ENCODE measurements around the gene BCAS1.
"Not testable (repeated sequence)": the region's sequence is repeated elsewhere in the genome, so short reads cannot be mapped to it uniquely, and the experiment has no call there.

BCAS1 gene

DNA sequence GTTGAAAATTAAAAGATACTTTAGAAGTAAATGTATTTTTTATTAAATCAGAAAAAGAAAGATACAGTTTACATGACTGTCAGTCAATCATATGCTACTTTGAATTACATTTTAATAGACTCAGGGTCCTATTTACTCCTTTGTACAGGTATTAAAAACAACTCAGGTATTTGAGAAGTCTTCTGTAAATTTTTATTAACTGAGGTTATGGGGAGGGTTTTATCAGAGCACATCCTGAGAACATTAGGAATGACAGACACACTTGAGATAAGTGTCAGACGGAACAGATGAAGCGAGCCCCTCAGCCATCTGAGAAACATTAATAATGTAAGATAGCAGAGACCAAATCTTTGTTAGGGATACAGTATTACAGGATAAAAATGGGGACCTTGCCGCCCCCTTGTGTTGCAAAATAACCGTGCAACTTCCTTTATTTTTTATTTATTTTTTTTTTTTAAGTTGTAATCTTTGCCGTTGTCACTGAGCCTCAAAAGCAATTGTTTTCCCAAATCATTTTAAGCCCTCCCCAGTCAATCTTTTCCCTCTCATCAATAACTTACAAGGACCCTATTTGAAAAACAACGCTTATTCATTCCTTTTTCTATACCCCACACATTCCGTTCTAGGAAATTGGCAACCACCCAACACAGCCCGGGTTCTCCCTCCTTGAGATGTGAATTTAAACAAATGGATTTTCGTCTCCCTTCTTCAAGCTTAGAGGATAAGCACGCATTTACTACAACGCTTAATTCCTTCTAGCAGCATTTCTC is 126.7 kb downstream of the BCAS1 start:
- DNase-seq (ENCODE audit: low read depth in 2 of 2) = no peak

DNA sequence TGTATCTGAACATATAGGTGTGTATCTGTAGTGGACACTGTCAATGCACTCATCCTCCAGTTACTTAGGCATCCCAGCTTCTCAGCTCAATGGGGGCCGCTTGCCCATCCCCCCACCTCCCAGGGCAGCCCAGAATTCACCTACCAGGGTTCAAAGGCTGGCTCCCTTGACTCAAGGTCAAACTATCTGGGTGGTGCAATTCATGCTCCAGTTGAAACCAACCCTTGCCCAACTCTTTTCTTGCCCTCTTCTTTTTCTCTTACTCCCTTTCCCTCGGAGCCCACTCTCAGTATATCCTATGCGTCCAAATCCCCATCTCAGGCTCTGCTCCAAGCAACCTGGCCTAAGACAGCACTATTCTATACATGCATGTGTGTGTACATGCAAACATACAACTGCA is 127.4 kb downstream of the BCAS1 start:
- DNase-seq (ENCODE audit: low read depth in 2 of 2) = no peak

DNA sequence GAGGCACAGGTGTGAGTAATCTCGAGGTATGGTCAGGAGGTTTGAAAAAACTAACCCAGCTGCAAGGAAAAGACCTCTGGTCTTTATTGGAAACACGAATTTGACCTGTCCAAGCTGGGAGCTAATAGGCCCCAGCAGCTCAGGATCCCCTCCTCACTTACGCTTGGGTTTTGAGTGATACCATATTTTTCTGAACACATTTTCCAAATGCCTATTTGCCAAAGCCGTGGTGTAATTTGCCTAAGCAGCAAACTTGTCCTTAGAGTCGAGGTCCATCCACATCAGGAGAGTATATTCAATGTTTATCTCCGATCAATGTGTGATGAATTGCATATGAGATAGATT is 128.0 kb downstream of the BCAS1 start:
- no peak for DNase-seq (ENCODE audit: low read depth in 2 of 2)

DNA sequence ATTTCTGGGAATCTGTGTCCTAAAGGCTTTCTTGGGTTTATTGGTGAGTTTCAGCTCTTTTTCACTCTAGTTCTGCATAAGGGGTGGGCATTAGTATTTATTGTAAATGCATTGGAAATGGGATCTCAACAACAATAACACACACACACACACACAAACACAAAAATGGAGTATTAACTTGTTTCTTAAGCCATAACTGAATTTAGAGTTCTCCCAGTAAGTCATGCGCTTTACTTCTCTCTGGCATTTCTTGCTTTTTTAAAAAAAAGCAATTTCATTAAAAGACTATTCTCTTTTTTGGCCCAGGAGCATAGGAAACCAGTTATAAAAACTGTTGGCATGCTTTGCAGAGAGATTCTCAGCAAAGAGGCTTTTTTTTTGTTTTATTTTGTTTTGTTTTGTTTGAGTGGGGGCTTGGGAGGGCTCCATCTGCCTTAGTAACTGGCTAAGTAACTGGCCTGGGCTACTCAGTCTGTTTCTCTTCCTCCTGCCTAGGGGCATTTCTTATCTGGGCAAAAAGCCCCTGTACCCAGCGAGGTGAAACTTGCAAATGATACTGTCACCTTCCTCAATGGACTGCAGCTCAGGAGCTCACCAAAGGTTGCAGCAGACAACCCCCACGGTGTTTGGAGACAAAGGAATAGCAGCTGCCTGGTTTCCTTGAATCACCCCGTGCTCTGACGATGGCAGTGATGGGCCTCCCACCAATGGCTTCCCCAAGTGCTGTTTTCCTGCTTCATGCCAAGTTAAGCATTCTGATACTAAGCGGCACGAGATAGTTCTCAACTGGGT is 128.5 kb downstream of the BCAS1 start:
- DNase-seq (ENCODE audit: low read depth in 2 of 2) = no peak

DNA sequence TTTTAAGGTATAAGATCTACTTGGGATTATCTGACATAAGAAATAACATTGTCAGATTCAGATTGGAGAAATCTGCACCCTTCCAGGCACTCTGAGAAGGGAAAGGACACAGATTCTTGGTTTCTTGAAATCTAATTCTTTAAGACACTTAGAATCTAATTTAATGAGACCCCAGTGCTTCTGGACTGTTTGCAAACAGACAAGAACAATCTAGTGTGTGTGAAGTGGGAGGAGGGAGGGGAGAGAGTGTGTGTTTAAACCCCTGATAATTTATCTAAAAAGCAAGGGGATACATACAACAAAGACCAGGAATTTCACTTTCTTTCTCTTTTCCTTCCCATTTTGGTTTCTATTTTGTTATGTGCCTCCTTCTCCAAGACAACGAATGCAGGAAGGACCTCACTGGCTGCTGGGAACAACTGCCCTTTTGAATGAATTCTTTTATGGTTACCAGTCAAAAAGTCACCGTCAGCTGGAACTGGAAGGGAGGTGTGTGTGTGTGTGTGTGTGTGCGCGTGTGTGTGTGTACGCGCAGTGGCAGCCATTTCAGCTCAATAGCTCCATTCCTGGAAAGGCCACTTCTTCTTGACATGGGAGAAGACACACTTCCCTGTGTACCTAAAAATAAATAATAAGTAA is 129.4 kb downstream of the BCAS1 start:
- DNase-seq (ENCODE audit: low read depth in 2 of 2) = no peak

DNA sequence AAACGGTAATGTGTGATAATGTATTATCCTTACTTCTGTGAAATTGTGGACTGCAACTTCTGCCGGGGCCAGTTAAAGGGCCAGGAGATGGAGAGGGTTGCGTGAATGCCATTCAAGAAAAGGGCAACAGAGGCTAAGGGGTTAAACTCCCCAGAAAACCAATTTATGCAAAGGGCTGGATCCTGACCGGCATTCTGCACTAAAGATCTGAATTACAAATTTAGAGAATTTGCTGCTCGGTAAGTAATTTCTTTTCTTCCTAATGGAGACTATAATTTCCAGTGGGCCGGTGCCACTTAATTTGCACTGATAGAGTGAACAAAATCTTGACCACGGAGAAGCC is 130.1 kb downstream of the BCAS1 start:
- DNase-seq (ENCODE audit: low read depth in 2 of 2) = no peak

DNA sequence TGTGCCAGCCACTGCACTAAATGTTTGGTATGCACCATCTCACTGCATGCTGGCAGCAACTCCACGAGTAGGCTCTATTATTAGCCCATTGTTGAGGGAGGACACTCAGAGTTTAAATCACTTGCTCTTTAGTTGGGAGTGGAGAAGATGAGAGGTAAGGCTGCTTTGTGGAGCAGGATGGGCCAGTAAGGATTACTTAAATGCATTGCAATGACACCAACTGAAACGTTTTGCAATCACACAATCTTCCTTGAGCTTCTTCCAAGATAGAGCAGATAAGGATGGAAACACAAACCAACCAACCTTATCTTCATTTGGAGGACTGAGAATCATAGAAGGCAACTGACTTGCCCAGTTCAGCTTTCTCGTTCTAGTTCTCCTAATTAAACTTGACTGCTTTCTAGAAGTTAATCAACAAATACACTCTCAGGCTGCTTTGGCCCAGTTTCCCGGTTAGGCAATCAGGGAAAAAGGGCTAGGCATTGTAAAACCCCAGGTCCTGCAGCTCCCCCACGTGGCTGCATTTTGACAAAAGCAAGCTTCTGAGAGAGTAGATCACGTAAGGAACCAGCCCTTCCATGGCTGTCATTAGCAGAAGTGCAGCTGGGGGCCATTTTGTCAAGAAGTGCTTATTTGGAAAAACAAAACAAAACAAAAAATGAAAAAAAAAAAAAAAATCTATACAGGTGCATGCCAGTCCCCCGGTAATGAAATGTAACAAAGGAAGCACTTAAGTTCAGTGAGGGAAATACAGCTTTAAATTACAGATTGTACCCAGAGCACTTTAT is 130.6 kb downstream of the BCAS1 start:
- DNase-seq (ENCODE audit: low read depth in 2 of 2) = peak; percentile 46 to 52

DNA sequence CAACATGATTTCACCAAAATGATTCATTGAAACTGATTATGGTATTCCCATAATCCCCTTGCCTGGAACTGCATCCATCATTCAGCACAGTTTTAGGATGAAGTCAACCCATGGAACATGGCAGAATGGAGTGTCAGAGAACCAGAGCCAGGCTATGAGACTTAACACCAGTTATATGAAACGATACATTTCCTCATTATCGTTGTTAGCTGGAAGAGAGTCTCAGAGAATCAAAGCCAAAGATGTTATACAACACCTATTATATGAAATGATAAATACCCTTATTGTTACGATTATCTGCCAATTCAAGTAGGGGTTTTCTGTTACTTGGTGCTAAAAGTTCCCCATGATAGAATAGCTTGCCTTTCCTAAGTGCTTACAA is 131.2 kb downstream of the BCAS1 start:
- no peak for DNase-seq (ENCODE audit: low read depth in 2 of 2)

DNA sequence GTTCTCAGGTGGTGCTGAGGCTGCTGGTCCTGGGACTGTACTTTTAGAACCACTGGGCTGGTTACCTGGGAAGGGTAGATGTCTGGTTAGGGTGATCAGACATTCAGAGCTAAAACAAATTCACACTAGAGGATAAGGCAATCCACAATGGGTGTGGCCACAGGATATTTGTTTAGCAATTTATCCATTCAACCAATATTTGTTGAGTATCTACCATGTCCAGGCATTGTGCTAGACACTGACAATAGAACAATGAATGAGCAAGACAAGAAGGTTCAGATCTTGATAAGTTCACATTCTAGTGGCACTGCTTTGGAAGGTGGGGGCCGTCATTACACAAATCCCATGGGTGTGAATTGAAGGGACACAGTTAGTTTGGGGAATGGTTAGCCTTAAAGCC is 131.7 kb downstream of the BCAS1 start:
- DNase-seq (ENCODE audit: low read depth in 2 of 2) = no peak

DNA sequence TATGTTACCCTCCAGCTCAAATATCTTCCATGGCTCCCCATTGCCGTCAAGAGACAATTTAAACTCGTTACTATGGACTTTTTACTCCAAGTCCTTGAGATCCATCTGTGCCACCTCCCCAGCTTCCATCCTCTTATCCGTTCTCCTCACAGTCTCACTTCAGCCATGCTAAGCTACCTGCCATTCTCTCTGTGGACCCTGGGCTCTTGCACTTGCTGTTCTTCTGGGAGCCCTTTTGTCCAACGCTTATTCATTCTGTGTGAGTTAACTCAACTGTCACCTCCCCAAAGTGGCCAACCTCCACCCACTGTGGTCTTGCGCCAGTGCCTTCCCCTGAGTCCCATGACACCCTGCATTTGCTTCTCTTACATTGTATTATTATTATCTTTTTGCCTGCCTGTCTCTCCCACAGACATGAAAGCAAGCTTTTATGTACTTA is 132.4 kb downstream of the BCAS1 start:
- DNase-seq (ENCODE audit: low read depth in 2 of 2) = no peak

DNA sequence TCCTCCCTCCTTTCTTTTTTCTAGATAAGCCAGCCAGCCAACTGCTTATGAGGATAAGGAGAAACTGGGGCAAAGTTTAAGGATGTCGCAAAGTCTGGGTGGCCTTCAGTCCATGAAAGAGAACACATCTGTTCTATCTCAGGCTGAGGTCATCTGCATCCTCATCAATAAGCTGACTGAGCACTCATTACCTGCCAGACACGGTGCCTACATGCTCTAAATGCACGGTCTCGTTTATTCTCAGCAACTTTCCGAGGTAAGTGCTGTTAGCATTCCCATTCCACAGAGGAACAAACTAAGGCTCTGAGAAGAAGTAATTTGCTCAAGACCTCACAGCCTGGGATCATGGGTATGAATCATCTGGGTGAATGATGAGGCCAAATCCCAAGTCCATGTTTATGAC is 133.1 kb downstream of the BCAS1 start:
- DNase-seq (ENCODE audit: low read depth in 2 of 2) = no peak

DNA sequence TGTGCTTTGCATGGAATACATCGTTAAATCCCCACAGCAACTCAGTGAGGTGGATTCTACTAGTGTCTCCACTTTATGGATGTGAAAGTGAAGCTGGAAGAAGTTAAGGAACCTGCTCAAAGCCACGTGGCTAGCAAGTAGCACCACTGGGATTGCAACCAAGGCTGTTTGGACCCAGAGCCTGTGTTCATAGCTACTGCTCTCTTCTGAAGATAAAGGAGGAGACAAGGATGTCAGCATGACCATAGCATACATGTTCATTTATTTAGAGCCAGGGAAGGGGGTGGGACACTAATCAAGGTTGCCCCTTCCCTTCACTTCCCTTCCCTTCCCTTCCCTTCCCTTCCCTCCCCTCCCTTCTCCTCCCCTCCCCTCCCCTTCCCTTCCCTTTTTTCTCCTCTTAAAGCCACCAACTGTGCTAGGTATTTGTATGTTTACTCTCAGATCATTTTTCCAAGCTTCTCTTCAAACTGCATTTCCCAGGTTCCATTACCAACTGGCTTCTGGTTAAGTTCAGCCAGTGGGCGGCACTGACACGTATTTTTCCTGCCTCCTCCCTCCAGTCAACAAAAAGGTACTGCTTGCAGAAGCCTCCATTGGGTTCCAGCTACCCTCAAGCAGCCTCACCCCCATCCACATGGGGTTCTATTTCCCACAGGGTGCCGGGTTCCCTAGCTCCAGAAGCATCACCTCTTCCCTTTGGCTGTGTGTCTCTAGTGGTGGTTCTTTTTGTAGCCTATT is 134.9 kb downstream of the BCAS1 start:
- no peak for DNase-seq (ENCODE audit: low read depth in 2 of 2)

DNA sequence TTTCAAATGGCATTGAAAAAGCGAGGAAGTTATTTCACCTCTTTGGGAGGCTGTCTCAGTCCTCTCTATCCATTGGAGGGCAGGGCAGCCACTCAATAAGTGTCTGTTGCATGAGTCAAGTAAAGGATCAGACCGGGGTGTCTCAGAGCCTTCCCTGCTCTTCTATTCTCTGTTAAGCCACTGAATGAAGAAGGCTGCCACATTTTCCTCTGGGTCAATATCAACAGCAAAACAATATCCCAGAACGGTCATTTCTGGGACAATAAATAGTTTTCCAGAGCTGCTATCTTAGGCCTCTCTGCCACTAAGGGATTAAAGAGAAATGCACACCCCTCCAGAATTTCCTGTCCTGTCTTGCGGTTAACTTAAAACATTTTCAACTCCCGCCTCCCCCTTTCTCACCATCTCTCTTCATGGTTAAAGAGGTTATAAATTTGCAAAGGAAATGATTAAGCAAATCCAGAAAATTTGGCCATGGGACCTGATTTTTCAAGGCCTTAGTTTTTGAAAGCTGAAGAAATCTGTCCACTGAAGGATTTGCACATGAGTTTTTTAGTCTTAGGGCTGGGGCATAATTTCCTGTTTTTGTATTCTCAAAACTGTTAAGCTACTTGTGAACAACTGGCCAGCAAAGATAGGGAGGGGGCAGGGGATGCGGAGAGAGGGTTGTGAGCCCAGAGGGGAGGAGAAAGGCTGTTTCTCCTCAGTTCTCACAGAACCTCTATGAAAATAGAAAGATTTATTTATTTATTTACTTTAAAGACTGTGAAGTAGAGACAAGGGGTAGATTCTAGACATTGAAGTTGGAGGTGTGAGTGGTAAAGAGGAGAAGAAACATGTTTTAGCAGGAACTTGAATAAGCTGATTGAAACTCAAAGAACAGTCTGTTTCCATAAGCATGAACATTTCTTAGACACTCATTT is 135.7 kb downstream of the BCAS1 start:
- DNase-seq (ENCODE audit: low read depth in 2 of 2) = no peak

DNA sequence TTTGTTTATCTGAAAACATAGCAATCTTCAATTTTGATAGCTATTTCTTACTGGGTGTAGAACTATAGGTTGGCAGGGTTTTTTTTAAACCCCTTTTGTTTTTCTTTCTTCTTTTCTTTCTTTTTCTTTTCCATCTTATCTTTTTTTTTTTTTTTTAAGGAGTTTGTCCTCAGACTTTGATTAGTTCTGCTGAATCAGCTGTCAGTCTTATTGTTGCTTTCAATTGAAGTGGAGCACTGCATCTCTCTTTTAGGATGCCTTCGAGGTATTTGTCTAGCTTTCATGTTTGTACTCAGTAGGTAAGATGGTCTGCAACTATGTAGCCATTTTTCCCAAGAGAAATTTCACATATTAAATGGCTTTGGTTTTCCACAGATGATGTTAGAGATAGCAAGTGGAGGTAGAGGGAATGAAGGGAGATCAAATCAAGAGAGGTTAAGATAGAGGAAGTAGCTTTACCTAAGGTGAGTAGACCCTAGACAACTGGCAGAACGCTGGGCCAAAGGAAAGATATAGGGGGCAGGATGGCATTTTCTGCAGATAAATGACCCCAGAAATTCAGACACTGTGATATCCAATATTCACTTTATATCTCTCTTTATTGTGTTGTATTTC is 137.1 kb downstream of the BCAS1 start:
- no peak for DNase-seq (ENCODE audit: low read depth in 2 of 2)

DNA sequence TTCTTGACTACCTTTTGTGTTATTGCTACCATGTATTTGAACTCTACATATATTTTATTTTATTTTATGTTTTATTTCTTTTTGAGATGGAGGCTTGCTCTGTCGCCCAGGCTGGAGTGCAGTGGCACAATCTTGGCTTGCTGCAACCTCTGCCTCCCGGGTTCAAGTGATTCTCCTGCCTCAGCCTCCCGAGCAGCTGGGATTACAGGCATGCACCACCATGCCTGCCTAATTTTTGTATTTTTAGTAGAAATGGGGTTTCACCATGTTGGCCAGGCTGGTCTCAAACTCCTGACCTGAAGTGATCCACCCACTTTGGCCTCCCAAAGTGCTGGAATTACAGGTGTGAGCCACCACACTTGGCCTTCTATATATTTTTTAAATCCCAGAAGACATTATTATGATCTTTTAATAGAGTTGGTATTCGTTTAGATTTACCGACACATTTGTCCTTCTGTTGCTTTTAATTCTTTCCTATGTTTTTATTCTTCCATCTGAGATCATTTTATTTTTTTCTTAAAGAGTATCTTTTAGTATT is 137.7 kb downstream of the BCAS1 start:
- not testable (repeated sequence) for DNase-seq (ENCODE audit: low read depth in 2 of 2)

DNA sequence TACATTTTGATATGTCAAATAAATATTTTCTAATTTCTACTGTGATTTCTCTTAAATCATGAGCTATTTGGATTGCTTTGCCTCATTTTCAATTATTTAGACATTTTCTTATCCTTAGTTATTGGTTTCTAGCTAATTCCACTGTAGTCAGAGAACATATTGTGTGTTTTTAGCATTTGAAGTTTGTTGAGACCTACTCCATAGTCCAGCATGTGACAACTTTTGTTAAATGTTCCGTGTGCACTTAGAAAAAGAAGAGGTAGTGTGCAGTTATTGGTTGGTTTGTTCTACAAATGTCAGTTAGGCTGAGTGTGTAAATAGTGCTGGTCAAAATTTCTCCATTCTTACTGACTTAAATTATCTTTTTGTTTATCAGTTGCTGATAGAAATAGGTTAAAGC is 138.8 kb downstream of the BCAS1 start:
- no peak for DNase-seq (ENCODE audit: low read depth in 2 of 2)

DNA sequence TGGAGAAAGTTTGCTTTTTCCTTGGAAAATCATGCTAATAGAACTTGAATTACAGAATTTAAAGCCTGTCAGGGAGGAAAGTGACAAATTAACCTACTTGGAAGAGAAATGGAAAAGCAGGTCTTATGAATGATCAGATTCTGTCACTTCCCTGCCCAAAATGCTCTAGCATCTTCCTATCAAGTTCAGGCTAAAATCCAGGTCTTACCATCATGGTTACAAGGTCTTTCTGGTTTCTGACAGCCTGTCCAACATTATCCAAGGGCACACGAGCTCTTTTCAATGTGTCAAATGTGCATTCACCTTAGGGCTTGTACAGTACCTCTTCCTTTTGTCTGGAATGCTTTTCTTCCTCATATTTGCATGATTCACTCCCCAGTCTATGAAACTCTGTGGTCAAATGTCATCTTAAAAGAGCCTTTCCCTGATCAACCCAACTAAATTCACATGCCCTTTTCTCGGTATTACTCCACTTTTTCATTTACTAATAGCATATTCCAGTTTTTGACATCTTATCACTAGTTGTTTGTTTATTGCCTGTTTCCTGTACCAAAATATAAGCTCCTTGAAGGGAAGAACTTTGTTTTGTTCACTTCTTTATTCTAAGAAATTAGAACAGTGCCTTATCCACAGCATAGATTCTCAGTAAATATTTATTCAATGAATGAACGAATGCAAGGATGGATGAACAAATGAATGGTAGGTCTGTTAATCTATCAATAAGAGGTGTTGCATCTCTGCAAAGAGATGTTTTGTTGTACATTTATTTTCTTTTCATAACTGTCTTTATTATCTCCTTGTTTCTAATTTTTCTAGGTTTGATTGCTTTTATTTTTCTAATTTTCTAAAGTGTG is 139.5 kb downstream of the BCAS1 start:
- DNase-seq (ENCODE audit: low read depth in 2 of 2) = no peak

DNA sequence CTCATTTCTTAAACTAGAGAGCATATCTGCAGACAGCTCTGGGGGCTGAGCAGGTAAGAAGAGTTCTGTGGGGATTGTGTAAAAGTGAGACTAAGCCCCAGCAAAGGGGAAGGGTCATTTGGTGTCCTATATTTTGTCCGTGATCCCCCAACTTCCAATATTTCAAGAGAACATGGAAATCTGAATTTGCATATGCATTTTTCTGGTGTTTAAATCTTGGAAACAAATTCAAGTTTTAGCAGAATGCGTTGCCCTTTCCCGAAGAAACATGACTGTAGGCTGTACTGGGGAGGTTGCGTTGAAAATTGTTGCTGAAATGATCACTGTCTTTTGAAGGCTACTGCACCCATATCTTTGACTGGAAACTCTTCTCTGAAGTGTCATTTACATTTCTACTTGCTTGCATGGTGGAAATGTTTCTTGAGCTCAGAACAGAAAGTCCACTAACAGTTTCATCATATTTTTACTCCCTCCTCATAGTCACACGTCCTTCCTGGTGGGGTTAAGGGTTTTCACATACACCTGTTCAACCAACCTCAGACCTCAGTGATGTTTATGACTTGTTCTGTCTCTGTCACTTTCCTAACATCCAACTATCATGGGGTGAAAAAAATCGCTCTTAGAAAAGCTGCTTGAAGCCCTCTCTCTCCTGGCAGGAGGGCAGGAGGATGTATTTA is 140.3 kb downstream of the BCAS1 start:
- no peak for DNase-seq (ENCODE audit: low read depth in 2 of 2)

All from stimulated activated CD8-positive, alpha-beta memory T cell treated with anti-CD3 and anti-CD28 coated beads, Interleukin-7, amount 100 ng/mL, for 4 hours (primary cell).